ENCODE measurements around the gene NCK2. TPM values are rescaled to one million over a fixed set of nuclear protein-coding genes. Genes with fewer than 3 reads are reported as not detected.

The NCK2 gene
- total RNA-seq, 4 donors from 2014 or later, result 14.7 to 47.5 (median 29.3) TPM

- no peaks in the 10 kb centered on the region for H3K36me3 ChIP-seq
- TF ChIP-seq, protein P1, sequence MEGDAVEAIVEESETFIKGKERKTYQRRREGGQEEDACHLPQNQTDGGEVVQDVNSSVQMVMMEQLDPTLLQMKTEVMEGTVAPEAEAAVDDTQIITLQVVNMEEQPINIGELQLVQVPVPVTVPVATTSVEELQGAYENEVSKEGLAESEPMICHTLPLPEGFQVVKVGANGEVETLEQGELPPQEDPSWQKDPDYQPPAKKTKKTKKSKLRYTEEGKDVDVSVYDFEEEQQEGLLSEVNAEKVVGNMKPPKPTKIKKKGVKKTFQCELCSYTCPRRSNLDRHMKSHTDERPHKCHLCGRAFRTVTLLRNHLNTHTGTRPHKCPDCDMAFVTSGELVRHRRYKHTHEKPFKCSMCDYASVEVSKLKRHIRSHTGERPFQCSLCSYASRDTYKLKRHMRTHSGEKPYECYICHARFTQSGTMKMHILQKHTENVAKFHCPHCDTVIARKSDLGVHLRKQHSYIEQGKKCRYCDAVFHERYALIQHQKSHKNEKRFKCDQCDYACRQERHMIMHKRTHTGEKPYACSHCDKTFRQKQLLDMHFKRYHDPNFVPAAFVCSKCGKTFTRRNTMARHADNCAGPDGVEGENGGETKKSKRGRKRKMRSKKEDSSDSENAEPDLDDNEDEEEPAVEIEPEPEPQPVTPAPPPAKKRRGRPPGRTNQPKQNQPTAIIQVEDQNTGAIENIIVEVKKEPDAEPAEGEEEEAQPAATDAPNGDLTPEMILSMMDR (IDR thresholded peaks at IDR 0.05), result no peak
- TF ChIP-seq POLR2A (IDR thresholded peaks at IDR 0.05), result no peak
- intact Hi-C loops (cut with DNase I; ENCODE audit: low total_unique reads), result no loop called here
- H3K27ac ChIP-seq, result no peak overlapping the region
- no peaks in the 10 kb centered on the region for H3K9me3 ChIP-seq
- H3K4me1 ChIP-seq, result no peaks in the 10 kb centered on the region
- no peaks in the 10 kb centered on the region for H3K27me3 ChIP-seq
- no peak for DNase-seq
- H3K4me3 ChIP-seq, result no peak overlapping the region
Observed at GRCh38 chr2:105736145-105736544, 8.6 kb upstream of the NCK2 start.

DNA sequence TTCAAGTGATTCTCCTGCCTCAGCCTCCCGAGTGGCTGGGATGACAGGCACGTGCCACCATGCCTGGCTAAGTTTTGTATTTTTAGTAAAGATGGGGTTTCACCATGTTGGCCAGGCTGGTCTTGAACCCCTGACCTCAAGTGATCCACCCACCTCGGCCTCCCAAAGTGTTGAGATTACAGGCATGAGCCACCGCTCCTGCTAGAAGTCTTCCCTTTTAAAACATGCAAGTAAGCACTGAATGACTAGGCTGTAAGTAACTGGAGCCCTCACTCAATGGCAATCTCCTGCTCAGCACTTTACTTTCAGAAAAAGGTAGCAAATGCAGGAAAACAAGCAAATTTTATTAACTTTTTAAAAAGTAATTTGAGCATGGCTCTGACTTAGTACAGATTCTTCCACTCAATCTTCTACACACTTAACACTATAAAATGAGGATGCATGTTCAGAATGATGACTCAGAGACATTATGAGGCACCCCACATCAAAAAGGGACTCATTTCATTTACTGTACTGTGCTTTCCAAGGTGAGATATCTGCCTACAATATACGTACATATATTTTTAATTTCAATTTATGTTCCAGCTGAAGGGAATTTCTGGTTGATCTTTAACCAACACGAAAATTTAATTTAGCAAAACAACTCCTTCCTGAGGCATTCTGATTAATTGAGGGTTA is 6.6 kb upstream of the NCK2 start:
- TF ChIP-seq, protein P1 (IDR thresholded peaks at IDR 0.05), result no peak
- no peak for TF ChIP-seq POLR2A (IDR thresholded peaks at IDR 0.05)
- DNase-seq, result no peak
- no peaks in the 10 kb centered on the region for H3K36me3 ChIP-seq
- intact Hi-C loops (cut with DNase I; ENCODE audit: low total_unique reads), result no loop called here
- H3K27ac ChIP-seq, result no peak overlapping the region
- H3K27me3 ChIP-seq, result no peaks in the 10 kb centered on the region
- no peaks in the 10 kb centered on the region for H3K4me1 ChIP-seq
- H3K4me3 ChIP-seq, result no peak overlapping the region
- no peaks in the 10 kb centered on the region for H3K9me3 ChIP-seq

DNA sequence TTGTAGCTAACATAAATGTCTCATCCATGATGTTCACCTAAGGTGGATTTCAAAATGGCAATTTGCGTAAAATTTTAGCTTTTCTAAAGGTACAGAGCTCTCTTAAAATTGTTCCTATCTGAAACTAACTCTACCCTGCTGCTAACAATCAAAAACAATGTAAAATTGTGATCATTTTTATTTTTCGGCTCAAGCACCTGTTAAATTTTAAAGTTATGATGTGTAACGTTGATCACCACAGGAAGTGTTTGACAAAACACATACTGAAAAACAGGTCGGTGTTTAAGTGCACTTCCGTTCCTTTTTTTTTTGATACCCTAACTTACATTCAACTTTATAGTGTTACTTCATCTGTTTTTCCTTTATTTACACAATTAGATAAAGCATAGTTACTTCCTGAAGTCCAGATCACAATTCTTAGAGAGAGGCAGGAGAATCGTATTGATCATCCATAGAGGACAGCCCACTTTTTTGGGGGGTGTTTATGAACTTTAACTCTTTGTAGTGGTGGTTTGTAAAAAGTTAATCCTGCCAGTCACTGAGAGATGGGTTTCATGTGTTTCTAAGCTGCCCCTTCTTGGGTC is 6.0 kb upstream of the NCK2 start:
- no peak for DNase-seq
- Histone ChIP-seq H3K4me3 (no peak overlapping the region), H3K4me1 (no peaks in the 10 kb centered on the region), H3K27ac (no peak overlapping the region), H3K36me3 (no peaks in the 10 kb centered on the region), H3K9me3 (no peaks in the 10 kb centered on the region), H3K27me3 (no peaks in the 10 kb centered on the region)
- TF ChIP-seq, protein P1 (IDR thresholded peaks at IDR 0.05), result no peak
- no peak for TF ChIP-seq POLR2A (IDR thresholded peaks at IDR 0.05)
- intact Hi-C loops (cut with DNase I; ENCODE audit: low total_unique reads), result no loop called here

- TF ChIP-seq POLR2A (IDR thresholded peaks at IDR 0.05), result no peak
- TF ChIP-seq, protein P1 (IDR thresholded peaks at IDR 0.05), result no peak
- Histone ChIP-seq H3K4me1 (no peaks in the 10 kb centered on the region), H3K9me3 (no peaks in the 10 kb centered on the region), H3K36me3 (no peaks in the 10 kb centered on the region), H3K27me3 (no peaks in the 10 kb centered on the region), H3K4me3 (no peak overlapping the region), H3K27ac (no peak overlapping the region)
- DNase-seq, result no peak
- intact Hi-C loops (cut with DNase I; ENCODE audit: low total_unique reads), result no loop called here
Observed at GRCh38 chr2:105739426-105739825, 5.3 kb upstream of the NCK2 start.

GRCh38 chr2:105739944-105740530 is 4.7 kb upstream of the NCK2 start:
- intact Hi-C loops (cut with DNase I; ENCODE audit: low total_unique reads), result loop anchor here (10.0 kb wide), 1 partner anchor 455 kb away; the partner anchor contains the start of gene UXS1
- DNase-seq, result no peak
- no peak overlapping the region for H3K4me3 ChIP-seq
- no peaks in the 10 kb centered on the region for H3K36me3 ChIP-seq
- H3K4me1 ChIP-seq, result no peaks in the 10 kb centered on the region
- no peaks in the 10 kb centered on the region for H3K9me3 ChIP-seq
- no peaks in the 10 kb centered on the region for H3K27me3 ChIP-seq
- H3K27ac ChIP-seq, result no peak overlapping the region
- no peak for TF ChIP-seq POLR2A (IDR thresholded peaks at IDR 0.05)
- TF ChIP-seq, protein P1 (IDR thresholded peaks at IDR 0.05), result no peak
